SH-SY5Y (cell line): ENCODE results near the gene GSTP1.

Source experiments
- GATA2 ChIP-seq: IDR thresholded peaks from 2 replicates; pipeline ENCODE4 v1.6.1; 2011; ENCODE audit warnings: mild to moderate bottlenecking, low read depth, low read length
- GATA3 ChIP-seq: IDR thresholded peaks from 2 replicates; pipeline ENCODE4 v1.6.1; 2011; ENCODE audit warnings: low read depth, mild to moderate bottlenecking, low read length, moderate library complexity

GSTP1 gene

GRCh38 chr11:67605231-67606011, 21.8 kb downstream of the GSTP1 start:
- TF ChIP-seq GATA3 (no peak), GATA2 (no peak)

- TF ChIP-seq GATA2 = no peak
- TF ChIP-seq GATA3 = no peak
These were observed 22.5 kb downstream of the GSTP1 start for GRCh38 chr11:67606093-67606491.

DNA sequence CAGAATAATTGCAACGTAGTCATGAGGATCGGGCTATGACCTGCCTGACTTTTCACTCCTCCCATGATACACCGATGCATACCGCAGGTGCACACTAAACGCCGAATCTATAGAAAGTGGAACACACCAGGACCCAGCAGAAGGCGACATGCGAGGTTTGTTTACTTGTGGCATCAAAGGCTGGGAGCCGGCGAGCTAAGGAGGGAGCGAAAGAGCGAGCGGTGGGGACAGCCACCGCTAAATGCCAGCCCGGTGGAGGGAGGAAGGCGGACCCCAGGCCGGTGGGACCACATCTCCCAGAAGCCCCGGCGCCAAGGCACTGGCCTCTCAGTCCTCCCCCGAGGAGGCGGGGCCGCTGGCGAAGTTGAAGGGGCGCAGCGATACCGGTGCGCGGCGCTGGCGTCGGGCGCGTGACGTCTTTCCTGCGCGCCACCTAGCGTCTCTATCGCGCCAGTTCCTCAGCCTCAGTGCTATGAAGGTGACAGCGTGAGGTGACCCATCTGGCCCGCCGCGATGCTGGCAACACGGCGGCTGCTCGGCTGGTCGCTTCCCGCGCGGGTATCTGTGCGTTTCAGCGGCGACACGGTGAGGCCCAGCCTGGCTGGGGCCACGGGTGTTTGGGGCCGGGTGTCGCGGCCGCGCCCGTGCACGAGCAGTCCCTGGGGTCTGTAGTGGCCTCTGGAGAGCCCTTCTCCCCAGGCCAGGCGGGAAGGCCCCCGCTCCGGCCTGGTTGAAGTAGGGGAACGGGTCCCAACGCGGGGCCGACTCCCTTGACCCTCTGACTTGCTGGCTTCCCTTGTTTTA, 23.1 kb downstream of the GSTP1 start, which contains the start of gene NDUFV1:
Gene NDUFV1, plus strand, starts transcription at position 445 of the 804 bp plus-strand sequence. Its CDS starts 69 bp downstream, at position 514.
- TF ChIP-seq GATA3 (no peak), GATA2 (peak; percentile 25; the same call in 1 of the 2 replicates)

- TF ChIP-seq GATA2 (no peak), GATA3 (no peak)
These were observed 23.9 kb downstream of the GSTP1 start for GRCh38 chr11:67607507-67607906.

- no peak for TF ChIP-seq GATA3
- no peak for TF ChIP-seq GATA2
These were observed 24.9 kb downstream of the GSTP1 start for GRCh38 chr11:67608486-67608885.

GRCh38 chr11:67609316-67609715, 25.7 kb downstream of the GSTP1 start:
- no peak for TF ChIP-seq GATA2
- no peak for TF ChIP-seq GATA3

DNA sequence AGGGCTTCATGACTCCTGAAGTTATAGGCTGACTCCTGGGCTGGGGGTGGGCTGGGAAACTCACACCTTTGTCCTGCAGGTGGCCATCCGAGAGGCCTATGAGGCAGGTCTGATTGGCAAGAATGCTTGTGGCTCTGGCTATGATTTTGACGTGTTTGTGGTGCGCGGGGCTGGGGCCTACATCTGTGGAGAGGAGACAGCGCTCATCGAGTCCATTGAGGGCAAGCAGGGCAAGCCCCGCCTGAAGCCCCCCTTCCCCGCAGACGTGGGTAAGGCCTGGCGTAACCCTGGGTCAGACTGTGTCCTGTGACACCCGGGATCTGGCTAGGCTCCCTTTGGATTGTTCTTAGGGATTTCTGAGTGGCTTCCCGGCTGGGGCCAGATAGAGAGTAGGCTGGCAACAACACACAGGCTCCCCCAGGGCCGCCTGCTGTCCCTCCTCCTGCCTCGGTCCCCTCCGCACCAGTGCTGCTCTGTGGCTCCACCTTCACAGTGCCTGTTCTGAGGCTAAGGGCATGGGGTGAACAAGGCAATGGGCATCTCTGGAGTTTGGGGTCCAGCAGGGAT, 26.8 kb downstream of the GSTP1 start:
- TF ChIP-seq GATA2 = no peak
- TF ChIP-seq GATA3 = no peak

DNA sequence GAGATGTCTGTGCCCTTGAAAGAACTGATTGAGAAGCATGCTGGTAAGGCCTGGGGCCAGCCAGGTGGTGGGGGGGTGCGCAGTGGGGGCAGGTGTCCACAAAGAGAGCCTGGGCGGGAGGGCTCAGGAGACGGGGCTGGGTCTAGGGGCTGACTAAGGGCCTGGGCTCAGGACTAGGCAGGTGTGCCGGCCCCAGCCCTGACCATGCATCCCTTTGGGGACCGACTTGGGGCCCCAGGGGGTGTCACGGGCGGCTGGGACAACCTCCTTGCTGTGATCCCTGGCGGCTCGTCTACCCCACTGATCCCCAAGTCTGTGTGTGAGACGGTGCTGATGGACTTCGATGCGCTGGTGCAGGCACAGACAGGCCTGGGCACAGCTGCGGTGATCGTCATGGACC, 27.6 kb downstream of the GSTP1 start:
- TF ChIP-seq GATA3 = no peak
- no peak for TF ChIP-seq GATA2

- no peak for TF ChIP-seq GATA3
- no peak for TF ChIP-seq GATA2
These were observed 28.3 kb downstream of the GSTP1 start for GRCh38 chr11:67611704-67612587.

- TF ChIP-seq GATA2 = no peak
- no peak for TF ChIP-seq GATA3
These were observed 29.1 kb downstream of the GSTP1 start for GRCh38 chr11:67612751-67613150.

GRCh38 chr11:67613313-67613959, 29.8 kb downstream of the GSTP1 start:
- TF ChIP-seq GATA2 (no peak), GATA3 (no peak)

DNA sequence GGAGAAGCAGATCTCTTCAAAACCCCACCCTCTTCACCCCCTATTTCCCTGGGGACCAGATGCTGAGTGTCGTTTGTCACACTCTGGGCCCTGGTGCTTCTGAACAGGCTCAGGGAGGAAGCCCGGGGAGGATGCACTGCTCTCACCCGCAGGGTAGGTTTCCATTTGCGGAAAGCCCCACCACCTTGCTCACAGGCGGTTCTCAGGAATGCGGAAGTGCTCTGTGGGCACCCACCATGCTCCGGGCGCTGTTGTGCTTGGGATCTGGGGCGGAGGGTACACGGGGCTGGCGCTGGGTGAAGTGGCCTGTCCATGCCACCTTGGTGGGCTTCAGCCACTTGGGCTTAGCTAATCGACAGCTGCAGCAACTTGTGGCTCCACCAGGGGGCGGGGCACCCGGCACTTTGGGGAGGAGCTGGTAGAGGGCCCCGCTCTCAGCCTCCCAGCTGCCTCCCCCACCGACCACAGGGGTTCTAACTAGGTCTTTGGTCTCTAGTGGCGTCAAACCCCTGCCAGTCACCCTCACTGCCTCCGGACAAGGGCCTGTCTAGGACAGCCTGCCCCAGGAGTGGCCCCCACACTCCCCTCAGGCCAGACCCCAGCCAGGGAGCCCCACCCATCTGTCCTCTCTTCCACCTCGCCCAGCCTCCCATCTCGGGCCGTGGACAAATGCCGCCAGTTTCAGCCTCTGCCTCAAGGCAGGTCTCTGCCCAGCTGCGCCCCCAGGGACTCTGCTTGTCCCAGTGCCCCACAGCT, 30.5 kb downstream of the GSTP1 start:
- no peak for TF ChIP-seq GATA3
- no peak for TF ChIP-seq GATA2
